HG03045 (cell line): Measurements from ENCODE around the gene SESN1.
"Not testable (repeated sequence)": the region's sequence is repeated elsewhere in the genome, so short reads cannot be mapped to it uniquely, and the experiment has no call there.

ENCODE experiments used
- ATAC-seq: cut with Tn5 transposase; IDR thresholded peaks from one replicate; pipeline ENCODE4 v1.9.1; 2021; ENCODE audit warnings: mild to moderate bottlenecking, moderate library complexity; ENCODE audit not compliant: unreplicated experiment

Gene SESN1

GRCh38 chr6:109094416-109095035 lies at the start of gene SESN1:
TSS of gene SESN1 (minus strand) at chr6:109094846. CDS start at chr6:109094073, 773 bp downstream.
- ATAC-seq, result peak; percentile 69

GRCh38 chr6:109143191-109143590 lies 48.5 kb upstream of the SESN1 start:
- no peak for ATAC-seq

- ATAC-seq, result not testable (repeated sequence)
Observed at GRCh38 chr6:109142067-109142466, 47.4 kb upstream of the SESN1 start.

- no peak for ATAC-seq
Observed at GRCh38 chr6:109139109-109139508, 44.5 kb upstream of the SESN1 start.

- ATAC-seq, result not testable (repeated sequence)
Observed at GRCh38 chr6:109136530-109136929, 41.9 kb upstream of the SESN1 start.

- ATAC-seq, result not testable (repeated sequence)
Observed at GRCh38 chr6:109136039-109136438, 41.4 kb upstream of the SESN1 start.

GRCh38 chr6:109135600-109135999 lies 41.0 kb upstream of the SESN1 start:
- not testable (repeated sequence) for ATAC-seq

- no peak for ATAC-seq
Observed at GRCh38 chr6:109130065-109130464, 35.4 kb upstream of the SESN1 start.

GRCh38 chr6:109125504-109125903 lies 30.9 kb upstream of the SESN1 start:
- no peak for ATAC-seq

- no peak for ATAC-seq
Observed at GRCh38 chr6:109124219-109124618, 29.6 kb upstream of the SESN1 start.

GRCh38 chr6:109121411-109121810 lies 26.8 kb upstream of the SESN1 start:
- no peak for ATAC-seq

GRCh38 chr6:109118871-109119354 lies 24.3 kb upstream of the SESN1 start:
- no peak for ATAC-seq

- no peak for ATAC-seq
Observed at GRCh38 chr6:109118337-109118736, 23.7 kb upstream of the SESN1 start.

GRCh38 chr6:109117346-109118035 lies 22.8 kb upstream of the SESN1 start:
- ATAC-seq, result no peak

GRCh38 chr6:109112663-109113062 lies 18.0 kb upstream of the SESN1 start:
- not testable (repeated sequence) for ATAC-seq

GRCh38 chr6:109109663-109110062 lies 15.0 kb upstream of the SESN1 start:
- ATAC-seq, result not testable (repeated sequence)

GRCh38 chr6:109105681-109106080 lies 11.0 kb upstream of the SESN1 start:
- no peak for ATAC-seq

GRCh38 chr6:109104512-109104911 lies 9.9 kb upstream of the SESN1 start:
- ATAC-seq, result no peak

- no peak for ATAC-seq
Observed at GRCh38 chr6:109103942-109104341, 9.3 kb upstream of the SESN1 start.

- ATAC-seq, result no peak
Observed at GRCh38 chr6:109102762-109103161, 8.1 kb upstream of the SESN1 start.

- ATAC-seq, result no peak
Observed at GRCh38 chr6:109097661-109098060, 3.0 kb upstream of the SESN1 start.

GRCh38 chr6:109096208-109096607 lies 1.6 kb upstream of the SESN1 start:
- no peak for ATAC-seq

GRCh38 chr6:109095835-109096084 lies 1.1 kb upstream of the SESN1 start:
- ATAC-seq, result no peak
